Muscle layer of duodenum (tissue), 2 donors: ENCODE measurements around the gene GATD1.

Experiments used
- H3K27ac ChIP-seq: one replicate; pipeline ENCODE4 v1.7.0; 2013; ENCODE audit warnings: mild to moderate bottlenecking, low read length
- H3K27me3 ChIP-seq: one replicate; pipeline ENCODE4 v1.7.0; 2013; ENCODE audit warnings: low read depth, mild to moderate bottlenecking, control low read depth, low read length
- H3K36me3 ChIP-seq, 2 donors: one replicate each; pipeline ENCODE4 v1.7.0; 2013; ENCODE audit warnings: low read length in 2 of 2, control low read depth in 1 of 2, mild to moderate bottlenecking in 1 of 2; ENCODE audit not compliant: insufficient read depth in 2 of 2, control insufficient read depth in 1 of 2
- H3K4me1 ChIP-seq, 2 donors: one replicate each; pipeline ENCODE4 v1.7.0; 2013; ENCODE audit warnings: low read length in 2 of 2, mild to moderate bottlenecking in 2 of 2, control low read depth in 1 of 2, moderate library complexity in 1 of 2; ENCODE audit not compliant: insufficient read depth in 2 of 2, control insufficient read depth in 1 of 2
- H3K4me3 ChIP-seq, 2 donors: one replicate each; pipeline ENCODE4 v1.7.0; 2013; ENCODE audit warnings: low read length in 2 of 2, low read depth in 1 of 2, mild to moderate bottlenecking in 1 of 2
- H3K9me3 ChIP-seq, 2 donors: one replicate each; pipeline ENCODE4 v1.7.0; 2013; ENCODE audit warnings: low read length in 2 of 2, control low read depth in 1 of 2, mild to moderate bottlenecking in 1 of 2; ENCODE audit not compliant: control insufficient read depth in 1 of 2
- donor health status: healthy.

GATD1 gene

GRCh38 chr11:792873-793272 is 15.6 kb upstream of the GATD1 start:
- peaks cover 0 to 20% of the 10 kb centered on the region in 2 donors for H3K36me3 ChIP-seq
- no peak overlapping the region for H3K27ac ChIP-seq
- H3K4me1 ChIP-seq = peaks cover 7 to 34% of the 10 kb centered on the region in 2 donors
- H3K9me3 ChIP-seq = no peaks in the 10 kb centered on the region
- peaks cover 7% of the 10 kb centered on the region for H3K27me3 ChIP-seq
- H3K4me3 ChIP-seq = no peak overlapping the region

GRCh38 chr11:792535-792821 is 15.2 kb upstream of the GATD1 start:
- H3K4me3 ChIP-seq = no peak overlapping the region
- H3K27ac ChIP-seq = no peak overlapping the region
- H3K9me3 ChIP-seq = no peaks in the 10 kb centered on the region
- H3K27me3 ChIP-seq = peaks cover 7% of the 10 kb centered on the region
- H3K4me1 ChIP-seq = peaks cover 7 to 34% of the 10 kb centered on the region in 2 donors
- peaks cover 0 to 20% of the 10 kb centered on the region in 2 donors for H3K36me3 ChIP-seq

- H3K4me3 ChIP-seq = no peak overlapping the region
- no peaks in the 10 kb centered on the region for H3K9me3 ChIP-seq
- H3K4me1 ChIP-seq = peaks cover 6 to 30% of the 10 kb centered on the region in 2 donors
- peaks cover 7% of the 10 kb centered on the region for H3K27me3 ChIP-seq
- no peak overlapping the region for H3K27ac ChIP-seq
- peaks cover 0 to 20% of the 10 kb centered on the region in 2 donors for H3K36me3 ChIP-seq
Observed at GRCh38 chr11:791658-792534, 14.6 kb upstream of the GATD1 start.

GRCh38 chr11:790721-791564 is 13.7 kb upstream of the GATD1 start:
- H3K27me3 ChIP-seq = peaks cover 7% of the 10 kb centered on the region
- no peak overlapping the region for H3K4me3 ChIP-seq
- peaks cover 0 to 20% of the 10 kb centered on the region in 2 donors for H3K36me3 ChIP-seq
- H3K4me1 ChIP-seq = peaks cover 0 to 23% of the 10 kb centered on the region in 2 donors
- H3K9me3 ChIP-seq = no peaks in the 10 kb centered on the region
- no peak overlapping the region for H3K27ac ChIP-seq

GRCh38 chr11:789943-790342 is 12.7 kb upstream of the GATD1 start, which contains the start of gene CEND1:
Gene CEND1, minus strand, starts transcription at chr11:790090. Its CDS starts 1,514 bp downstream, at chr11:788576.
- no peak within 1 kb of the TSS for H3K4me3 ChIP-seq
- no peak within 1 kb of the TSS for H3K27ac ChIP-seq
- no peaks in the 10 kb centered on the region for H3K9me3 ChIP-seq
- peaks cover 0 to 15% of the 10 kb centered on the region in 2 donors for H3K4me1 ChIP-seq
- peaks cover 0 to 20% of the 10 kb centered on the region in 2 donors for H3K36me3 ChIP-seq
- H3K27me3 ChIP-seq = peaks cover 7% of the 10 kb centered on the region

GRCh38 chr11:788953-789940 is 12.0 kb upstream of the GATD1 start:
- Histone ChIP-seq H3K4me1 (peaks cover 0 to 8% of the 10 kb centered on the region in 2 donors), H3K36me3 (peaks cover 0 to 20% of the 10 kb centered on the region in 2 donors), H3K9me3 (no peaks in the 10 kb centered on the region), H3K27ac (no peak overlapping the region), H3K27me3 (peaks cover 7% of the 10 kb centered on the region), H3K4me3 (no peak overlapping the region)

GRCh38 chr11:788009-788640 is 10.8 kb upstream of the GATD1 start:
- H3K4me1 ChIP-seq = peaks cover 0 to 17% of the 10 kb centered on the region in 2 donors
- H3K4me3 ChIP-seq = no peak overlapping the region
- peaks cover 0 to 17% of the 10 kb centered on the region in 2 donors for H3K36me3 ChIP-seq
- no peaks in the 10 kb centered on the region for H3K9me3 ChIP-seq
- H3K27ac ChIP-seq = no peak overlapping the region
- peaks cover 7% of the 10 kb centered on the region for H3K27me3 ChIP-seq

GRCh38 chr11:787084-787675 is 9.9 kb upstream of the GATD1 start:
- Histone ChIP-seq H3K4me1 (peaks cover 0 to 19% of the 10 kb centered on the region in 2 donors), H3K27me3 (peaks cover 7% of the 10 kb centered on the region), H3K27ac (no peak overlapping the region), H3K9me3 (no peaks in the 10 kb centered on the region), H3K4me3 (no peak overlapping the region), H3K36me3 (peaks cover 0 to 8% of the 10 kb centered on the region in 2 donors)

GRCh38 chr11:786235-787083 is 9.2 kb upstream of the GATD1 start:
- Histone ChIP-seq H3K27me3 (peaks cover 7% of the 10 kb centered on the region), H3K4me1 (peaks cover 0 to 19% of the 10 kb centered on the region in 2 donors), H3K9me3 (no peaks in the 10 kb centered on the region), H3K36me3 (peaks cover 0 to under 1% of the 10 kb centered on the region in 2 donors), H3K27ac (no peak overlapping the region), H3K4me3 (no peak overlapping the region)
